ENCODE measurements around the gene EPB41. TPM values are rescaled to one million over a fixed set of nuclear protein-coding genes. Genes with fewer than 3 reads are reported as not detected.

Gene EPB41
- total and polyA plus RNA-seq, 12 donors: 4.1 to 36.8 (median 23.0) TPM

- H3K9me3 ChIP-seq: no peaks in the 10 kb centered on the region
- ATAC-seq (no peak), DNase-seq (no peak)
- no peaks in the 10 kb centered on the region for H3K36me3 ChIP-seq
- peaks cover 0 to 18% (median 7%) of the 10 kb centered on the region in 7 donors for H3K27me3 ChIP-seq
- H3K27ac ChIP-seq: no peak overlapping the region
- no peak for TF ChIP-seq CTCF (IDR thresholded peaks at IDR 0.05)
- intact Hi-C loops (cut with DNase I): loop anchor here in 8 of 10 donors (5.0 to 10.0 kb wide), 5 partner anchors 234 to 521 kb away; partner anchors contain the start of genes TAF12 (in 3 of the 8) and RNU11 (in 2 of the 8)
- 86 to 89% methylated on average over 4 of the region's 4 CpGs for WGBS, 2 donors
- H3K4me3 ChIP-seq: no peak overlapping the region
- H3K4me1 ChIP-seq: peaks cover 0 to 8% (median 0%) of the 10 kb centered on the region in 9 donors
These were observed 35.6 kb upstream of the EPB41 start for GRCh38 chr1:28878796-28879195.

GRCh38 chr1:28882009-28882628 lies 32.2 kb upstream of the EPB41 start:
- 31 to 34% methylated on average over 13 of the region's 13 CpGs for WGBS, 2 donors
- TF ChIP-seq CTCF (IDR thresholded peaks at IDR 0.05): peak; percentile 82 to 97 (median 92)
- Histone ChIP-seq H3K27me3 (peaks cover 0 to 11% (median 0%) of the 10 kb centered on the region in 7 donors), H3K4me1 (peaks cover 0 to 37% (median 11%) of the 10 kb centered on the region in 9 donors), H3K36me3 (no peaks in the 10 kb centered on the region), H3K9me3 (no peaks in the 10 kb centered on the region), H3K27ac (no peak overlapping the region), H3K4me3 (no peak overlapping the region)
- ATAC-seq (peak; percentile 58 to 75 (median 70)), DNase-seq (peak; percentile 83 to 87)
- intact Hi-C loops (cut with DNase I): loop anchor here (1.0 to 10.0 kb wide), 12 partner anchors 103 to 1823 kb away; partner anchors contain the start of genes RNU11 (in 1 of the 10), TAF12 (in 1 of the 10) and TMEM200B (in 1 of the 10)

- no peak for DNase-seq
- peaks cover 0 to 44% (median 16%) of the 10 kb centered on the region in 9 donors for H3K4me1 ChIP-seq
- H3K9me3 ChIP-seq: no peaks in the 10 kb centered on the region
- no peak overlapping the region for H3K4me3 ChIP-seq
- peaks cover 0 to 6% (median 0%) of the 10 kb centered on the region in 7 donors for H3K27me3 ChIP-seq
- no peak for ATAC-seq
- no peaks in the 10 kb centered on the region for H3K36me3 ChIP-seq
- intact Hi-C loops (cut with DNase I): loop anchor here in 8 of 10 donors (2.0 to 10.0 kb wide), 9 partner anchors 102 to 1822 kb away; partner anchors contain the start of genes RNU11 (in 1 of the 8), TAF12 (in 1 of the 8) and TMEM200B (in 1 of the 8)
- no peak for TF ChIP-seq CTCF (IDR thresholded peaks at IDR 0.05)
- whole genome bisulfite sequencing, 2 donors: 76 to 79% methylated on average over 1 of the region's 1 CpG
- no peak overlapping the region for H3K27ac ChIP-seq
These were observed 31.1 kb upstream of the EPB41 start for GRCh38 chr1:28883242-28883616.

GRCh38 chr1:28885472-28885877 lies 28.9 kb upstream of the EPB41 start:
- peak overlapping the region in 8 of 10 donors; percentile 14 to 90 (median 30) for H3K27ac ChIP-seq
- peaks cover 0 to 6% (median 0%) of the 10 kb centered on the region in 7 donors for H3K27me3 ChIP-seq
- H3K4me3 ChIP-seq: no peak overlapping the region
- intact Hi-C loops (cut with DNase I): loop anchor here in 5 of 10 donors (5.0 to 10.0 kb wide), 5 partner anchors 97 to 1819 kb away; partner anchors contain the start of genes RNU11 (in 1 of the 5) and TAF12 (in 1 of the 5)
- no peaks in the 10 kb centered on the region for H3K9me3 ChIP-seq
- H3K36me3 ChIP-seq: no peaks in the 10 kb centered on the region
- ATAC-seq: no peak
- no peak for DNase-seq
- WGBS, 2 donors: 84 to 87% methylated on average over 7 of the region's 7 CpGs
- no peak for TF ChIP-seq CTCF (IDR thresholded peaks at IDR 0.05)
- H3K4me1 ChIP-seq: peaks cover 0 to 47% (median 16%) of the 10 kb centered on the region in 9 donors
